Spleen (tissue), 11 donors: ENCODE data around the gene SRA1. TPM values are rescaled to one million over a fixed set of nuclear protein-coding genes. Genes with fewer than 3 reads are reported as not detected.
A peak's percentile ranks its signal among the peaks of the same experiment; 100 is the strongest.

Experiments used
- DNase-seq: peaks from one replicate; pipeline ENCODE4 v3.0.0-alpha.2; 2020
- H3K27ac ChIP-seq, 8 donors: fragments of 200-600 bp; sonication (generic) in 7 of 8; 1 replicate in 4 of 8; 2 replicates in 4 of 8; pipeline versions ENCODE4 v1.5.0 to v1.8.0; 2016 to 2021; ENCODE audit warnings: inconsistent platforms in 4 of 8, mild to moderate bottlenecking in 4 of 8, moderate library complexity in 1 of 8
- H3K27me3 ChIP-seq, 7 donors: fragments of 200-600 bp; sonication (generic) in 6 of 7; replicated peaks in 1 of 7; 1 replicate in 4 of 7; 2 replicates in 3 of 7; pipeline versions ENCODE4 v1.5.0 to v1.8.0; 2016 to 2021; ENCODE audit warnings: inconsistent platforms in 3 of 7, mild to moderate bottlenecking in 1 of 7
- H3K36me3 ChIP-seq, 6 donors: fragments of 200-600 bp; sonication (generic) in 5 of 6; 1 replicate in 4 of 6; 2 replicates in 2 of 6; pipeline versions ENCODE4 v1.5.0 to v1.8.0; 2016 to 2021; ENCODE audit warnings: inconsistent platforms in 2 of 6
- H3K4me1 ChIP-seq, 6 donors: fragments of 200-600 bp; sonication (generic) in 5 of 6; 1 replicate in 3 of 6; 2 replicates in 3 of 6; pipeline versions ENCODE4 v1.5.0 to v1.8.0; 2016 to 2021; ENCODE audit warnings: inconsistent platforms in 3 of 6
- H3K4me3 ChIP-seq, 8 donors: fragments of 200-600 bp; sonication (generic) in 7 of 8; 1 replicate in 4 of 8; 2 replicates in 4 of 8; pipeline versions ENCODE4 v1.5.0 to v1.8.0; 2016 to 2021; ENCODE audit warnings: inconsistent platforms in 4 of 8, mild to moderate bottlenecking in 4 of 8, moderate library complexity in 2 of 8
- H3K9me3 ChIP-seq, 8 donors: fragments of 200-600 bp; sonication (generic) in 7 of 8; 1 replicate in 4 of 8; 2 replicates in 4 of 8; pipeline versions ENCODE4 v1.5.0 to v1.8.0; 2016 to 2021; ENCODE audit warnings: inconsistent platforms in 4 of 8
- CTCF ChIP-seq, 11 experiments: fragments of 200-600 bp in 7 of 11; fragments of 450-650 bp in 4 of 11; sonication (generic) in 4 of 11; IDR thresholded peaks in 8 of 11; conservative IDR thresholded peaks in 3 of 11; 1 replicate in 7 of 11; 2 replicates in 4 of 11; pipeline versions ENCODE4 v1.4.0 to v1.8.0; 2016 to 2021; ENCODE audit warnings: antibody characterized with exemption in 11 of 11, inconsistent platforms in 4 of 11, mild to moderate bottlenecking in 1 of 11
- POLR2A ChIP-seq, 3 donors: fragments of 450-650 bp; IDR thresholded peaks; one replicate each; pipeline ENCODE4 v1.5.1; 2017; ENCODE audit warnings: antibody characterized with exemption in 3 of 3, mild to moderate bottlenecking in 1 of 3
- POLR2AphosphoS5 ChIP-seq, 3 donors: sonication (generic); formaldehyde crosslinking; IDR thresholded peaks; one replicate each; pipeline ENCODE4 v1.5.1; 2017; ENCODE audit warnings: antibody characterized with exemption in 3 of 3
- WGBS, 5 donors: extraction: QIAGEN DNeasy Blood & Tissue Kit in 3 of 5; methylation state at CpG; one replicate each; pipeline versions ENCODE4 v1.1.5 to v1.1.7; 2013 to 2018; 5-methylcytosine and 5-hydroxymethylcytosine counted together
- intact Hi-C: fragments of 100-400 bp; cut with DNase I; formaldehyde crosslinking; loops from one replicate; pipeline ENCODE4 v1.15.0; 2023; ENCODE audit warnings: low total_unique reads
- polyA plus RNA-seq, 3 donors: library from polyadenylated mRNA; stranded (reverse); fragments of 200-250 nt; gene quantifications; one replicate each; pipeline ENCODE4 v1.2.1, GENCODE V29; 2013
- total RNA-seq, 7 donors: library from RNA; depleted of rRNA in 3 of 7; stranded (reverse); fragments of >200 nt in 3 of 7; fragmentation: NEBNext Ultra II Directional in 4 of 7; extraction: Animal tissue kit (Norgen Biotek cat#: 25700) in 4 of 7; gene quantifications; one replicate each; pipeline versions ENCODE4 v1.1.0 to v1.2.1, GENCODE V29; 2016 to 2021
- donor health status: healthy with polysubstance abuse.
- donor health status: DM: no; HTN: no; CAD: no; lungs with moderate emphysema.
- donor health status: DM: no; HTN: no; CAD: no.
- donor health status: Bipolar disorder and iron deficiency.
- donor health status: healthy.
- donor health status: DM: no; HTN: no; CAD: no.
- donor health status: DM: yes; HTN: yes; CAD: no.

The SRA1 gene
- total and polyA plus RNA-seq, 10 donors, result 22.9 to 42.1 (median 29.5) TPM

DNA sequence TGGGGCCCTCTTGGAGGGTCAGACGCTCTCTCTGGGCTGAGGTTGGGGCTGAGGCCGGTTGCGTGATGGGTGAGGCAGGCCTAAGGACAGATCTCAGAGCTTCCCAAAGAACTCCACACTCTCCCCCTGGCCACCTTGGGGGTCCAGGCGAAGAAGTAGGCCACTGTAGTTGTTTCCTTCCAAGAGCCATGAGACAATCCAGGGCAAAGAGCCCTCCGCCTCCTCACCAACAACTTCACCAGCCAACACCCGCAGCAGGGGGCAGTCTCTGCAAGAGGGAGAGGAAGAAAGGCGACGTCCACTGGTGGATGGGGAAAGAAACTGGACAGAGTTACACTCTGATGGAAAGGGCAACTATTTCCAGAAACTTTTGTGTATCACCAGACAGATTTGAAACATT lies 18.0 kb upstream of the SRA1 start:
- Histone ChIP-seq H3K9me3 (no peaks in the 10 kb centered on the region), H3K4me1 (peaks cover 0 to 50% (median 18%) of the 10 kb centered on the region in 6 donors), H3K27me3 (no peaks in the 10 kb centered on the region), H3K4me3 (no peak overlapping the region), H3K27ac (peak overlapping the region in 3 of 8 donors; percentile 37 to 68 (median 57)), H3K36me3 (peaks cover 0 to 27% (median 2%) of the 10 kb centered on the region in 6 donors)
- peak in 1 of 3 donors; percentile 67 for TF ChIP-seq POLR2AphosphoS5 (IDR thresholded peaks at IDR 0.05)
- TF ChIP-seq POLR2A (IDR thresholded peaks at IDR 0.05), result no peak
- TF ChIP-seq CTCF (IDR thresholded peaks at IDR 0.05 in 8 of 11, conservative IDR thresholded peaks at IDR 0.05 in 3 of 11), result peak; percentile 21 to 73 (median 55)
- intact Hi-C loops, result no loop called here
- peak; percentile 90 for DNase-seq
- WGBS, 5 donors, result 66 to 88% (median 78%) methylated on average over 6 to 8 of the region's 8 CpGs

DNA sequence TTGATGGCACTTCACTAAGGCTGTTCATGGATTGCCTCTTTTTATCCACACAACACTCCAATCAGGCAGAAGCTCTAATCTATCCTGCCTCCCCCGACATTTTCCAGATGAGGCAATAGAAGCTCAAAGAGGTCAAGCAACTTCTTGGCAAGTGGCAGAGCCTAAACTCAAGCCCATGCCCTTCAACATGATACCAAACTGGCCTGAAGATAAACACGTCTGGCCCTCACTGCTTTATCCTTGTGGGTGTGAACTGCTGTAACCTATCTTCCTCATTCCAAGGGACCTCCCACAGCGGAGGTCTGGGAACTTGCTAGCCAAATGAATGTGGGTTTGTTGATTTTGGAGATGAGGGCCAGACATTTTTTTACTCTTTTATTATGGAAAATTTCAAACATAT lies 16.9 kb upstream of the SRA1 start:
- Histone ChIP-seq H3K27ac (peak overlapping the region in 6 of 8 donors; percentile 14 to 68 (median 46)), H3K4me3 (no peak overlapping the region), H3K27me3 (no peaks in the 10 kb centered on the region), H3K4me1 (peaks cover 8 to 61% (median 29%) of the 10 kb centered on the region in 6 donors), H3K36me3 (peaks cover 0 to 31% (median 5%) of the 10 kb centered on the region in 6 donors), H3K9me3 (no peaks in the 10 kb centered on the region)
- intact Hi-C loops, result no loop called here
- no peak for DNase-seq
- peak in 1 of 3 donors; percentile 72 for TF ChIP-seq POLR2AphosphoS5 (IDR thresholded peaks at IDR 0.05)
- no peak for TF ChIP-seq CTCF (IDR thresholded peaks at IDR 0.05 in 8 of 11, conservative IDR thresholded peaks at IDR 0.05 in 3 of 11)
- 57 to 75% (median 65%) methylated on average over 3 of the region's 3 CpGs for WGBS, 5 donors

DNA sequence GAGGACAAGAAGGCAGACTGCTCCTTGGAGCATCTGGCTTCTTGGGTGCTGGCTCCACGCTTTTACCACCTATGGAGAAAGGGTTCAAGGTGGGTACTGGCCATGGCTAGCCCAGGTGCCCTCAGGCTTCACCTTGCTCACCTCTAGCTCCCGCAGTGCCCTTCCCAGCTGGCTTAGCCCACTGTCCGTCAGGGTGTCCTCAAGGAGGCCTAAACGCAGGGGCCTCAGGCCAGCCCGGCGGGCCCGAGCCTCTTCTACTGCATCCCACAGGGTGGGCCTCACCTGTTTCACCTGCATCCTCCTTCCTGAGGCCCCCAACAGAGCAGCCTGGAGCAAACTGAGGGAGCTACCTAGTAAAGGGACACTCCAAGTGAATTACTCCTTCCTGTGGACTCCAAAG lies 16.4 kb upstream of the SRA1 start:
- no peak for DNase-seq

DNA sequence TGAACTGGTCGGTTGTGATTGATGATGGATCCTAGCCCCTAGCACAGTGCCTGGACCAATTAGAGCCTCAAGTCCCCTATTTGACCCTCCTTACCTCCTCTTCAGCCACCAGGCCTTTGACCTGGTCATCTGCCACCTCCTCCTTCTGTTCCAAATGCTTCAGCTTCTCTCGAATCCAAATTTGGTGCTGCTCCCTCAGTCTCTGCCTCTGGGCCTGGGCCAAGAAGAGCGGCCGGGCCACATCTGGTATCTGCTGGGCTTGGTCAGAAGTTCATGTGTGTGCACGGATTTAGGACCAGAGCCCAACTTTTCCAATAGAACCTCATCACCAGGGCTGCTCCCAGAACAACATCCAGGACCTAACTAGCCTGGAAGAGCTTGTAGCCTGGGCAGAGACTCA lies 13.8 kb upstream of the SRA1 start:
- peaks cover 10 to 80% (median 48%) of the 10 kb centered on the region in 6 donors for H3K4me1 ChIP-seq
- DNase-seq, result no peak
- H3K36me3 ChIP-seq, result peaks cover 0 to 55% (median 30%) of the 10 kb centered on the region in 6 donors
- intact Hi-C loops, result no loop called here
- H3K9me3 ChIP-seq, result no peaks in the 10 kb centered on the region
- H3K27ac ChIP-seq, result peak overlapping the region in 6 of 8 donors; percentile 17 to 86 (median 78)
- WGBS, 5 donors, result 78 to 88% (median 82%) methylated on average over 5 of the region's 5 CpGs
- no peaks in the 10 kb centered on the region for H3K27me3 ChIP-seq
- H3K4me3 ChIP-seq, result no peak overlapping the region
- TF ChIP-seq POLR2AphosphoS5 (IDR thresholded peaks at IDR 0.05) (peak in 2 of 3 donors; percentile 31 to 35), CTCF (IDR thresholded peaks at IDR 0.05 in 8 of 11, conservative IDR thresholded peaks at IDR 0.05 in 3 of 11) (no peak)

More for the DNA sequence above, 16.4 kb upstream of the SRA1 start:
- intact Hi-C loops, result no loop called here
- Histone ChIP-seq H3K9me3 (no peaks in the 10 kb centered on the region), H3K36me3 (peaks cover 0 to 29% (median 5%) of the 10 kb centered on the region in 6 donors), H3K27me3 (no peaks in the 10 kb centered on the region), H3K4me3 (no peak overlapping the region), H3K27ac (peak overlapping the region in 6 of 8 donors; percentile 7 to 68 (median 46)), H3K4me1 (peaks cover 8 to 66% (median 34%) of the 10 kb centered on the region in 6 donors)
- WGBS, 5 donors, result 95 to 99% (median 97%) methylated on average over 7 of the region's 7 CpGs
- TF ChIP-seq POLR2A (IDR thresholded peaks at IDR 0.05) (no peak), CTCF (IDR thresholded peaks at IDR 0.05 in 8 of 11, conservative IDR thresholded peaks at IDR 0.05 in 3 of 11) (no peak), POLR2AphosphoS5 (IDR thresholded peaks at IDR 0.05) (no peak)
